HUES48 (cell line): ENCODE measurements around the gene AIDA.
"Not testable (repeated sequence)": the region's sequence is repeated elsewhere in the genome, so short reads cannot be mapped to it uniquely, and the experiment has no call there.

Source experiments
- H3K27ac ChIP-seq: one replicate; pipeline ENCODE4 v1.7.0; 2013; ENCODE audit warnings: low read depth, low read length, inconsistent platforms
- H3K27me3 ChIP-seq: 2 replicates; pipeline ENCODE4 v1.6.1; 2013; ENCODE audit warnings: mild to moderate bottlenecking, low read length; ENCODE audit not compliant: control insufficient read depth, insufficient read depth
- H3K36me3 ChIP-seq: 2 replicates; pipeline ENCODE4 v1.6.1; 2013; ENCODE audit warnings: low read length; ENCODE audit not compliant: control insufficient read depth, insufficient read depth
- H3K4me1 ChIP-seq: 2 replicates; pipeline ENCODE4 v1.6.1; 2013; ENCODE audit warnings: mild to moderate bottlenecking, low read length; ENCODE audit not compliant: control insufficient read depth, insufficient read depth
- H3K4me3 ChIP-seq: 2 replicates; pipeline ENCODE4 v1.5.1; 2013; ENCODE audit warnings: mild to moderate bottlenecking, low read depth, low read length
- H3K9ac ChIP-seq: 2 replicates; pipeline ENCODE4 v1.6.1; 2013; ENCODE audit warnings: mild to moderate bottlenecking, low read depth, low read length, moderate library complexity
- H3K9me3 ChIP-seq: 2 replicates; pipeline ENCODE4 v1.6.1; 2013; ENCODE audit warnings: low read length; ENCODE audit not compliant: control insufficient read depth, insufficient read depth

AIDA gene

DNA sequence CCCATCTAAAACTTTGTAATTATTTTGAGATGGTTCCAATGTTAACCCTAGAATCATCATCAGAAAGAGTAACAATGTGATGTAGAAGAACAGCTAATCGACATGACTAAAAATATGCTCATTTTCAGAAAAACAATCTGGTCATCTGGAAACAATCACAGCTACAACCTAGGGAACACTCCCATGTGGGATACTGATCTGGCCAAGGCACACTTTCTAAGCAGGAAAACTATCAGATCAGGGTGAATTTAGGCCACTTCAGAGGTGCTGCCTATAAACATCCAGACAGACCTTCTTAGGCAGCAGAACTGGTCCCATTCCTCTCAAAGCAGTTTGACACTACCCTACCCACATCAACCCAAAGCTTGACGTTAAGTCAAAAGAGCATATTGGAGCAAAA is 43.2 kb downstream of the AIDA start:
- not testable (repeated sequence) for H3K4me3 ChIP-seq, H3K9ac ChIP-seq, H3K27ac ChIP-seq, H3K4me1 ChIP-seq, H3K9me3 ChIP-seq, H3K27me3 ChIP-seq
- peaks cover 70% of the 10 kb centered on the region for H3K36me3 ChIP-seq

- not testable (repeated sequence) for H3K9ac ChIP-seq, H3K27ac ChIP-seq, H3K4me1 ChIP-seq, H3K9me3 ChIP-seq, H3K4me3 ChIP-seq, H3K27me3 ChIP-seq
- peaks cover 76% of the 10 kb centered on the region for H3K36me3 ChIP-seq
Measured at GRCh38 chr1:222668184-222668583, 44.1 kb downstream of the AIDA start.

GRCh38 chr1:222665964-222666363 is 46.3 kb downstream of the AIDA start:
- H3K27ac ChIP-seq = no peak overlapping the region
- no peaks in the 10 kb centered on the region for H3K4me1 ChIP-seq
- H3K9me3 ChIP-seq = no peaks in the 10 kb centered on the region
- H3K36me3 ChIP-seq = peaks cover 81% of the 10 kb centered on the region
- H3K9ac ChIP-seq = no peak overlapping the region
- H3K4me3 ChIP-seq = no peak overlapping the region
- H3K27me3 ChIP-seq = no peaks in the 10 kb centered on the region

DNA sequence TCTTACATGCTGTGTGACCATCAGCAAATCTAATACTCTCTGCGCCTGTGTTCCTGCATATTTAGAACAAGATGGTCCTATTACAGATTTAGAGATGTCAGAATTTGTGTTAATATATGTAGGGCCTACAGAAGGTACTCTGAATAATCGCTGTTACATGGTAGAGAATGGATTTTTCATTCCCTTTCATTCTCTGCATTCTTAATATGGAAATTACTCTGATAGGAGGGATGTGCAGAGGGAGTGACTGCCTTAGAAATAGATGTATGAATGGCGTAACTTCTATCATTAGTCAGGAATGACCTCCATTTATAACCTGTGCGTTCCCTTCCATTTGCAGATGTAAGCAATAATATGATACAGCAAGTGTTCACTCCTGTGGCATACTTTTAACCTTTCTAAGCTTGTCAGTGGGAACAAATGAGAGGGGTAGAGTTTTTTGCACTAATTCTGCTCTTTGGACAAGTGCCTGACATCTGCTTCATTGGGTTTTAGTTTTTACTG is 48.8 kb downstream of the AIDA start:
- no peaks in the 10 kb centered on the region for H3K27me3 ChIP-seq
- H3K4me1 ChIP-seq = no peaks in the 10 kb centered on the region
- H3K36me3 ChIP-seq = peaks cover 95% of the 10 kb centered on the region
- H3K4me3 ChIP-seq = no peak overlapping the region
- H3K9ac ChIP-seq = no peak overlapping the region
- no peaks in the 10 kb centered on the region for H3K9me3 ChIP-seq
- no peak overlapping the region for H3K27ac ChIP-seq

DNA sequence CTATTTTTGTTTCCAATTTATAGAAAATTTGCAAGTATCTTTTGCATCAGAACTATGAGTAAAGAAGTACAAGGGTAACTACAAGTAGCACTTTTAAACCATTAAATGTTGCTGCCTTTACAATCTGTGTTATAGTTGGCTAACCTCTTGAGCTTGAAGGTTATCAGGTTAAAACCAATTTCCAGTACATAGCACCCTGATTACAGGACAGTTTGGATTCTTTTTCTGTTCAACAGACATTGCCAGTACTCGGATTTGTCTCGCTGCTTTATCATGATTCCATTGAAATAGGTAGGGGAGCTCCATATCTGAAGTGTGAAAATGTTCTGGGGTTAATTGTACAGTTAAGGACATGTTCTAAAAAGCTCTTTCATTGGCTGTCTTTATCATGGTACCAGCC is 54.4 kb downstream of the AIDA start:
- Histone ChIP-seq H3K36me3 (peaks cover 97% of the 10 kb centered on the region), H3K9me3 (no peaks in the 10 kb centered on the region), H3K27ac (no peak overlapping the region), H3K27me3 (no peaks in the 10 kb centered on the region), H3K9ac (no peak overlapping the region), H3K4me3 (no peak overlapping the region), H3K4me1 (no peaks in the 10 kb centered on the region)

DNA sequence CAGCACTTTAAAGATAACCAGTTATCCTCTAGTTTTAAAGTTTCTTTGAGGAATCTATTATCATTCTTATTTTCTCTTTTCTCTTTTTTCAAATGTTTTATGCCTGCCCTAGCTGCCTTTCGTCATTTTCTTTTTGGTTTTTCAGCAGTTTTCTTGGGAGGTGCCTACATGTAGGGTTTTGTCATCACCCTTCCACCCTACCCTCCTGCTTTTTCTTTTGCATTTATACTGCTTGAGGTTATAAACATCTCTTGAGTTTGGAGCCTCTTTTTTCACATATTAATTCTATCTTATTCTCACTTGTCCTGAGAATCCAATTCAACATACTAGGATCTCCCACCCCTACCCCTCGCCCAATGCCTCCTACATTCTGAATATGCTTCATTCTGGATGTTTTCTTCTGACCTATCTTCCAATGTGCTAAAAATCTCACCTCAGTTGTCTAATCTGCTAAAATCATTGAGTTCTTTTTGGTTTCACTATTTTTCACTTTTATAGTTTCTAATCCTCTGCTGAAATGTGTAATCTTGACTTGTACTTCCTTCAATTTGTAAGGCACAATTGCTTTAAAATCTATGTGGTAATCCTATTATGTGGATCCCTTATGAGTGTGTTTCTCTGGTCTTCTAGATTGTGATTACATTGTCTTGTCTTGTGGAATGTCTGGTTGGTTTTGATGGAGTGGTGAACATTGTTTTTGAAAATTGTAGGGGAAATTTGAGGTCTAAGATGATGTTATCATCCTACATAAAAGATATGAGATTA is 55.7 kb downstream of the AIDA start:
- Histone ChIP-seq H3K4me1 (no peaks in the 10 kb centered on the region), H3K9me3 (no peaks in the 10 kb centered on the region), H3K27me3 (no peaks in the 10 kb centered on the region), H3K27ac (no peak overlapping the region), H3K9ac (no peak overlapping the region), H3K4me3 (no peak overlapping the region), H3K36me3 (peaks cover 97% of the 10 kb centered on the region)

- Histone ChIP-seq H3K4me1 (no peaks in the 10 kb centered on the region), H3K4me3 (no peak overlapping the region), H3K27ac (no peak overlapping the region), H3K9ac (no peak overlapping the region), H3K27me3 (no peaks in the 10 kb centered on the region), H3K36me3 (peaks cover 97% of the 10 kb centered on the region), H3K9me3 (no peaks in the 10 kb centered on the region)
Measured at GRCh38 chr1:222654849-222655248, 57.4 kb downstream of the AIDA start.

GRCh38 chr1:222653178-222653827 is 59.0 kb downstream of the AIDA start:
- Histone ChIP-seq H3K4me3 (no peak overlapping the region), H3K9ac (no peak overlapping the region), H3K27ac (no peak overlapping the region), H3K27me3 (no peaks in the 10 kb centered on the region), H3K9me3 (no peaks in the 10 kb centered on the region), H3K4me1 (no peaks in the 10 kb centered on the region), H3K36me3 (peaks cover 92% of the 10 kb centered on the region)

DNA sequence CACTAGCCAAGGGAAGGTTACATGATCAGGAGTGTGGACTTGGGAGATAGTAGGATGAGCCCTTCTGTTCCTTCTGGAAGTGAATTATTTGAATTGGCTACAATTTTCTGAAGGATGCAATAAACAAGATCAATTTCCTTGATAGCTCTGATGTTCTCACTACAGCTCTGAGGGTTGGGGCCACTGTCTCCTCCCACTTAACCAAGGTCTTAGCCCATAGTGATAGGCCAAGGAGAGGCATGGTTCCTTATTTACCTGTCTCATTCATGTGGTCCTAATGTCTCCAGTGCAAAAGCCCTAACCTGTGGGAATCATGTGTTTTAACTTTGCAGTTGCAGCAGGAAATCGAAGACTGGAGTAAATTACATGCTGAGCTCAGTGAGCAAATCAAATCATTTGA is 59.6 kb downstream of the AIDA start:
- H3K4me3 ChIP-seq = no peak overlapping the region
- no peaks in the 10 kb centered on the region for H3K4me1 ChIP-seq
- peaks cover 91% of the 10 kb centered on the region for H3K36me3 ChIP-seq
- no peaks in the 10 kb centered on the region for H3K27me3 ChIP-seq
- H3K9ac ChIP-seq = no peak overlapping the region
- no peaks in the 10 kb centered on the region for H3K9me3 ChIP-seq
- H3K27ac ChIP-seq = no peak overlapping the region

DNA sequence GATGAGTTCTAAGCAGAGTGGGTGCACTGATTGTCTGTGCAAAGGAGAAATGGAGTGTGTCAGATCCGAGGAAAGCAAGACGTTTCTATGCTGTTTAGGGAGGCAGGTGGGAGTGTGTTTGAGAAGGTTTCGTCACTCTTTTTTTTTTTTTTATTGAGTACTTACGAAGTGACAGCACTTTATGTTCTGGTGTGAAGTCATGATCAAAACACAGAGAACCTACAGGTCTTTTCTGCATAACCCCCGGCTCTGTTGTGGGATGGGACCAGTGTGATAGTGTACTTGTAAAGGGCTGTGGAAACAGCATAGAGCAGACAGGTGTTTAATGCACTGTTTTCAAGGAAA is 67.7 kb downstream of the AIDA start:
- Histone ChIP-seq H3K4me3 (peak overlapping the region; percentile 99), H3K4me1 (peaks cover 8% of the 10 kb centered on the region), H3K9ac (peak overlapping the region; percentile 73), H3K27me3 (no peaks in the 10 kb centered on the region), H3K9me3 (no peaks in the 10 kb centered on the region), H3K27ac (peak overlapping the region; percentile 98), H3K36me3 (peaks cover 30% of the 10 kb centered on the region)

DNA sequence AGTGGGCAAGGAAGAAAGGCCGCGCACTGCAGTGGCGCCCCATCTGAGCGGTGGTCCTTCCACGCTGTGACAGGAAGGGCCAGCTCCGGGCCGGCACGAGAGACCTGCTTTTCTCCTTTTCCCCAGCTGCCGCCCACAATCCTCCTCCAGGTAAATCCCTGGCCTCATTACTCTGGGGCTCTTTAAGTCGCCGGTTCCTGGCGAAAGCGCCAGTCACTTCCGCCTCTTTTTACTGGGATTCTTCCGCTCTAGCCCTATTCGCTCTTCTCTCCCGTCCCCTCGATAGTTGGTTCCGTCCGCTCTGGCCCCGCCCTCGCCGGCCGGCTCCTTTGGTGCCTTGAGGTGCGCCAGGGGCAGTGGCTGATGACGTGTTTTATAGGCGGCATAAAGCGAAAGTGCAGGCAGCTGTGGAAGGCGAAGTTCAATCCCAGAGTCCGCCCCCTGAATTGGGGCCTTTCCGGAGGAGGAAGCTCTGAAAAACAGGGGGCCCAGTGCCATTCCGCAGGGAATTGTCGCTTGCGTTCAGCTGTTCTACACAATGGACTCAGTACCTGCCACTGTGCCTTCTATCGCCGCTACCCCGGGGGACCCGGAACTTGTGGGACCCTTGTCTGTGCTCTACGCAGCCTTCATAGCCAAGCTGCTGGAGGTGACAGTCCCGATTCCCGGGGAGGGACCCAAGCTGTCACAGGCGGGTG is 68.2 kb downstream of the AIDA start:
- peaks cover 8% of the 10 kb centered on the region for H3K4me1 ChIP-seq
- H3K9ac ChIP-seq = peak overlapping the region; percentile 92
- H3K27me3 ChIP-seq = no peaks in the 10 kb centered on the region
- peaks cover 27% of the 10 kb centered on the region for H3K36me3 ChIP-seq
- no peaks in the 10 kb centered on the region for H3K9me3 ChIP-seq
- peak overlapping the region; percentile 98 for H3K27ac ChIP-seq
- peak overlapping the region; percentile 99 for H3K4me3 ChIP-seq
